SK-N-SH (cell line): ENCODE data around the gene KCTD7. TPM values are rescaled to one million over a fixed set of nuclear protein-coding genes. Genes with fewer than 3 reads are reported as not detected.
"Not testable (repeated sequence)": the region's sequence is repeated elsewhere in the genome, so short reads cannot be mapped to it uniquely, and the experiment has no call there.

ENCODE experiments used
- CTCF ChIA-PET: fragments of 300-600, 350-600 bp; formaldehyde crosslinking; extraction: SDS; loops from one replicate; lab custom pipeline; 2021; lab: Yijun Ruan, JAX
- POLR2A ChIA-PET: fragments of 350-600 bp; sonication (Branson Sonifier 250); formaldehyde crosslinking; extraction: SDS; loops from one replicate; lab custom pipeline; 2020; ENCODE audit warnings: antibody characterized with exemption, inconsistent platforms; lab: Yijun Ruan, JAX
- DNase-seq: peaks from one replicate; pipeline ENCODE4 v3.0.0; 2012
- H2AFZ ChIP-seq: fragments of 200-600 bp; sonication (generic); 2 replicates; pipeline ENCODE4 v1.8.1; 2016; ENCODE audit warnings: antibody characterized with exemption, mild to moderate bottlenecking, low read depth
- H3F3A ChIP-seq: fragments of 200-600 bp; sonication (generic); replicated peaks from 2 replicates; pipeline ENCODE3; 2016; ENCODE audit warnings: antibody characterized with exemption, mild to moderate bottlenecking; ENCODE audit not compliant: insufficient read depth
- H3K27ac ChIP-seq, 2 experiments: fragments of 200-500 bp in 1 of 2; fragments of 200-600 bp in 1 of 2; sonication (Bioruptor generic) in 1 of 2; sonication (generic), shearing (Covaris generic) in 1 of 2; 2 replicates each; pipeline versions ENCODE4 v1.5.1 to v1.6.1; 2014 to 2016; ENCODE audit warnings: low read depth in 2 of 2, inconsistent platforms in 1 of 2, low read length in 1 of 2, mild to moderate bottlenecking in 1 of 2, mixed read lengths in 1 of 2
- H3K27me3 ChIP-seq: fragments of 200-600 bp; sonication (generic), shearing (Covaris generic); 2 replicates; pipeline ENCODE4 v1.6.1; 2016; ENCODE audit warnings: mixed run types; ENCODE audit not compliant: insufficient read depth
- H3K36me3 ChIP-seq, 2 experiments: fragments of 200-500 bp in 1 of 2; fragments of 200-600 bp in 1 of 2; sonication (Bioruptor generic) in 1 of 2; sonication (generic) in 1 of 2; replicated peaks in 1 of 2; 2 replicates each; pipeline versions ENCODE3 to v1.5.1; 2014 to 2016; ENCODE audit warnings: low read length in 1 of 2, mild to moderate bottlenecking in 1 of 2; ENCODE audit not compliant: insufficient read depth in 2 of 2, control insufficient read depth in 1 of 2
- H3K4me1 ChIP-seq, 2 experiments: fragments of 200-500 bp in 1 of 2; fragments of 200-600 bp in 1 of 2; sonication (Bioruptor generic) in 1 of 2; sonication (generic), shearing (Covaris generic) in 1 of 2; 2 replicates each; pipeline versions ENCODE4 v1.5.1 to v1.6.1; 2014 to 2016; ENCODE audit warnings: low read depth in 1 of 2, low read length in 1 of 2, mixed run types in 1 of 2; ENCODE audit not compliant: insufficient read depth in 2 of 2, control insufficient read depth in 1 of 2
- H3K4me2 ChIP-seq: fragments of 200-600 bp; sonication (generic), shearing (Covaris generic); 2 replicates; pipeline ENCODE4 v1.6.1; 2017; ENCODE audit warnings: mixed run types
- H3K4me3 ChIP-seq, 2 experiments: fragments of 200-500 bp in 1 of 2; fragments of 200-600 bp in 1 of 2; sonication (Bioruptor generic) in 1 of 2; sonication (generic), shearing (Covaris generic) in 1 of 2; 2 replicates each; pipeline versions ENCODE4 v1.5.1 to v1.8.1; 2014 to 2016; ENCODE audit warnings: low read depth in 2 of 2, inconsistent platforms in 1 of 2, low read length in 1 of 2, mild to moderate bottlenecking in 1 of 2, mixed read lengths in 1 of 2, moderate library complexity in 1 of 2
- H3K79me2 ChIP-seq: fragments of 200-600 bp; sonication (generic); 2 replicates; pipeline ENCODE4 v1.8.1; 2017; ENCODE audit warnings: mild to moderate bottlenecking; ENCODE audit not compliant: insufficient read depth
- H3K9ac ChIP-seq: fragments of 200-600 bp; sonication (generic); 2 replicates; pipeline ENCODE4 v1.6.1; 2017; ENCODE audit warnings: mixed run types
- H3K9me2 ChIP-seq: fragments of 200-600 bp; sonication (generic); 2 replicates; pipeline ENCODE4 v1.6.1; 2017; ENCODE audit warnings: mixed run types
- H3K9me3 ChIP-seq: fragments of 200-600 bp; sonication (generic); 2 replicates; pipeline ENCODE4 v1.6.1; 2017; ENCODE audit warnings: mixed run types, mild to moderate bottlenecking, moderate library complexity
- H4K20me1 ChIP-seq: fragments of 200-600 bp; sonication (generic); 2 replicates; pipeline ENCODE4 v1.6.1; 2017; ENCODE audit warnings: mild to moderate bottlenecking, mixed run types; ENCODE audit not compliant: insufficient read depth
- WGBS: methylation state at CpG from one replicate; pipeline ENCODE4 v1.1.6; 2017; ENCODE audit warnings: low lambda C conversion rate; 5-methylcytosine and 5-hydroxymethylcytosine counted together
- polyA plus RNA-seq, 3 experiments: library from polyadenylated mRNA; depleted of rRNA; stranded (reverse); fragments of >200 nt; gene quantifications; 2 replicates each; pipeline ENCODE4 v1.2.3, GENCODE V29; 2012

Gene KCTD7
- polyA plus RNA-seq, 1 of the 3 experiments (the other 2 are of a cell fraction), result 19.5 TPM

- Histone ChIP-seq H4K20me1 (peaks cover 77% of the 10 kb centered on the region), H3K79me2 (peaks cover 91% of the 10 kb centered on the region), H3K4me2 (peak overlapping the region; percentile 94), H3K4me1 (peaks cover 12 to 13% of the 10 kb centered on the region in 2 experiments; a peak in 3 of 4 replicates)
- H3K27me3 ChIP-seq, H3F3A ChIP-seq, H3K27ac ChIP-seq, POLR2A ChIA-PET, H3K9me3 ChIP-seq, H3K4me3 ChIP-seq, H3K9me2 ChIP-seq, DNase-seq, H3K36me3 ChIP-seq, H3K9ac ChIP-seq, H2AFZ ChIP-seq: not testable (repeated sequence)
- 88% methylated on average over 5 of the region's 5 CpGs for WGBS
- CTCF ChIA-PET, result interaction anchor here (0.7 to 1.9 kb wide), 3 partner anchors 13 to 31 kb away, joined by 3 to 8 read pairs (median 4); no protein-coding TSS in a partner anchor
These were observed 39.7 kb upstream of the KCTD7 start for GRCh38 chr7:66588856-66589570.

DNA sequence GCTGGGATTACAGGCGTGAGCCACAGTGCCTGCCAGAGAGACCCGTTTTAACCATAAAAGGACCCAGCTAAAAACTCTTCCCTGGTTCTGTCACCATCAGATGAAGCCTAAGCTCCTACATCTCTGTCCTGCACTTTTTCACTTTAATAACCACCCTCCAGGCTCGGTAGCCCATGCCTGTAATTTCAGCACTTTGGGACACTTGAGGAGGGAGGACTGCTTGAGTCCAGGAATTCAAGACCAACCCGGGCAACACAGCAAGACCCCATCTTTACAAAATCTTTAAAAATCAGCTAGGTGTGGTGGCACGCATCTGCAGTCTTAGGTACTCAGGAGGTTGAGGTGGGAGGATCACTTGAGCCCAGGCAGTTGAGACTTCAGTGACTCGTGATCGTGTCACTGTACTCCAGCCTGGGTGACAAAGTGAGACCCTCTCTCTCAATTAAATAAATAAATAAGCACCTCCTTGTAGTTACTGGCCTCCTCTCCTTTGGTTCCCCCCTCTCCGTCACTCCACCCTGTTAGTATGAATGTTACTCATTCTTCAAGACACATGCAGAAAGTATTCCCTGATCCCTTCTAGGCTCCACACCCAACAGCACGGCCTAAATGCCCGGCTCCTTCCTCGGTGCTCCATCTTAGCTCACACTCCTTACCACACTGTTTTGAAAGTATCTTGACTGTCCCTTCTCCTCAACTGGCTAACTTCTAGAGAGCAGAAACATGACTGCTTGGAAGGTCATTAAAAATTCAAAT is 38.2 kb upstream of the KCTD7 start:
- DNase-seq, H3K9me3 ChIP-seq, H3K27me3 ChIP-seq, H2AFZ ChIP-seq, H3K36me3 ChIP-seq, H3K9me2 ChIP-seq, H3F3A ChIP-seq: not testable (repeated sequence)
- H3K4me3 ChIP-seq, result peak overlapping the region; percentile 72 to 98; a peak in 3 of 4 replicates
- peaks cover 12 to 13% of the 10 kb centered on the region in 2 experiments; a peak in 3 of 4 replicates for H3K4me1 ChIP-seq
- peak overlapping the region in 1 of 2 experiments; percentile 95; a peak in 2 of 4 replicates for H3K27ac ChIP-seq
- H3K79me2 ChIP-seq, result peaks cover 76% of the 10 kb centered on the region
- ChIA-PET POLR2A (interaction anchor here (0.6 to 1.5 kb wide), 2 partner anchors 64 to 554 kb away, joined by 3 read pairs; no protein-coding TSS in a partner anchor), CTCF (interaction anchor here (0.6 to 1.9 kb wide), 4 partner anchors 17 to 64 kb away, joined by 3 to 8 read pairs (median 4); no protein-coding TSS in a partner anchor)
- peaks cover 62% of the 10 kb centered on the region for H4K20me1 ChIP-seq
- WGBS, result 73% methylated on average over 11 of the region's 11 CpGs
- H3K4me2 ChIP-seq, result peak overlapping the region; percentile 94
- peak overlapping the region; percentile 94 for H3K9ac ChIP-seq

DNA sequence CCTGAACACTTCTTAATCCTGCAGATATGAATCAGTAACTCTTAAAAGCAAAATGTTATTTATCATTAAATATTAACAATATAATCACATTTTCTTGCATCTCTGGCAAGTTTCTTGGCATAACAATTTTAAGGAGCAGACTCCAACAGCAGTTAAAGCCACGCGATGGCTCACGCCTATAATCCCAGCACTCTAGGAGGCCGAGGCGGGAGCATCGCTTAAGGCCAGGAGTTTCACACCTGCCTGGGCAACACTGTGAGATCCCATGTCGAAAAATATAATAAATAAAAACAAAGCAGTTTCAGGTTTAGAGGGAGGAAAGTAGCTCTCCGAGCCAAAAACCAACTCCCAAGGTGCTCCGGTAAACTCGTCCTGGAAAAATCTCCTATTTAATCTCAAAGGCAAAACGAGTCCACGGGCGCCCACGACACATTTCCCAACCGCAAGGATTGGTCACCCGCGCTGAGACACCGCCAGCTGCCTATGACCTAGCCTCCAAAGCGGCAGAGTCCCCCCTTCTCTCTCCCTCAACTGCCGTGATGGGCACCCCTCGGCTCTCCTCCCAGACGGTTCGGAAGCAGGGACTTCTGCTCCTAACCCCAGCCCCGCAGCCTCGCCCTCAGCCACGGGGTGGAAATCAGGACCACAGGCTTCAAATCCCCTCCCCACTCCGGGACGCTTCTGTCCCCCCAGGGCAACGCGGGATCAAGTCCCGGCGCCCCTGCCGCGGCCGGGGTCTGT is 37.5 kb upstream of the KCTD7 start:
- not testable (repeated sequence) for DNase-seq, H3K27me3 ChIP-seq, H3F3A ChIP-seq, H3K9me3 ChIP-seq, H3K36me3 ChIP-seq, H3K9me2 ChIP-seq
- CTCF ChIA-PET, result interaction anchor here (1.0 kb wide), 1 partner anchor 34 kb away, joined by 4 read pairs; no protein-coding TSS in a partner anchor
- Histone ChIP-seq H3K4me3 (peak overlapping the region; percentile 72 to 98), H4K20me1 (peaks cover 55% of the 10 kb centered on the region), H3K4me1 (peaks cover 12 to 13% of the 10 kb centered on the region in 2 experiments; a peak in 3 of 4 replicates), H2AFZ (peak overlapping the region; percentile 96; the same call in 1 of the 2 replicates), H3K9ac (peak overlapping the region; percentile 94), H3K4me2 (peak overlapping the region; percentile 94), H3K79me2 (peaks cover 69% of the 10 kb centered on the region), H3K27ac (peak overlapping the region; percentile 84 to 95)
- WGBS, result 8% methylated on average over 35 of the region's 35 CpGs
- POLR2A ChIA-PET, result interaction anchor here (1.5 kb wide), 1 partner anchor 63 kb away, joined by 3 read pairs; no protein-coding TSS in a partner anchor
